ENCODE data around the gene BCAR3. TPM values are rescaled to one million over a fixed set of nuclear protein-coding genes. Genes with fewer than 3 reads are reported as not detected.
A peak's percentile ranks its signal among the peaks of the same experiment; 100 is the strongest.

Gene BCAR3
- polyA plus RNA-seq, 2 of the 4 experiments (the other 2 are of a cell fraction): 31.6 to 33.4 TPM

DNA sequence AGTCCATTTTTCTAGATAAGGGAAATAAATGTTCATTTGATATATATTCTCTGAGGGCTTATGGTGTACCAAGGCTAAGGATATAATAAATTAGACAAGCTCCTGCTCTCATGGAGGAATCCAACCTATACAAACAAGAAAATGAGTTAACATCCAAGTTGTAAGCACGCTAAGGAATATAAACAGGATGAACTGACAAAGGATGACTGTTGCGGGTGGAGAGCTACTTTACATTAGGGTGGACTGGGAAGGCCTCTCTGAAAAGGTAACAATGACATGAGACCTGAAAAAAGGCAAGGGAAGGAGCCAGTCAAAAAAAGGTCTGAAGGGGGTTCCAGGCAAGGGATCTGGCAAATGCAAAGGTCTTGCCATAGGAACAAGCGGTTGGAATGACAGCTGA is 3.1 kb downstream of the BCAR3 start (continued):
- no peak for TF ChIP-seq CTCF (IDR thresholded peaks at IDR 0.05)

DNA sequence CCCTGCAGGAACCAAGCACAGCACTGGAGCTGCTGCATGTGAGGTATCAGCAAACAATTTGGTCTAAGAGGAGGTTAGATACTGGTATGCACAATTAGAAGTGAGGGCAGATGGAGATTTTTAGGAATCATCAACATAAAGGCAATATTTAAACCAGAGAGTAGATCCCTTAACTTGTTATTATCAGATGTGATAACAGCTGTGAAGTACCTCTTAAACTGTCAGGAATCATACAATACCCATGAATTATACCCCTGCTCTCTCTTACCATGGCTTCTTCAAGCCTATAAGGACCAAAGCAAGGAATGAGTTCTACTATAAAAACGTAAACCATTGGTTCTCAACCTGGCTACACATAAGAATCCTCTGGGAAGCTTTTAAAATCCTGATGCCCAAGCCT is 3.9 kb downstream of the BCAR3 start:
- ATAC-seq: no peak
- peaks cover 83% of the 10 kb centered on the region for H3K4me1 ChIP-seq
- CTCF ChIA-PET: interaction anchor here (0.6 to 4.9 kb wide), 4 partner anchors 47 to 167 kb away, joined by 4 to 40 read pairs (median 16); no protein-coding TSS in a partner anchor
- WGBS (ENCODE audit: missing lambda C conversion rate): 58% methylated on average over 1 of the region's 1 CpG
- no peak overlapping the region for H3K4me3 ChIP-seq
- H3K27ac ChIP-seq: peak overlapping the region; percentile 21 to 46; a peak in 4 of 6 replicates
- FAIRE-seq: no peak
- H3K9me3 ChIP-seq: no peaks in the 10 kb centered on the region
- peak overlapping the region; percentile 98 for H3K4me2 ChIP-seq
- POLR2A ChIA-PET: no interaction called here
- no peak for DNase-seq (ENCODE audit: low read depth in 1 of 2, low spot score in 1 of 2)
- TF ChIP-seq NR3C1 (IDR thresholded peaks at IDR 0.05) (no peak), KDM5A (IDR thresholded peaks at IDR 0.05) (no peak)

DNA sequence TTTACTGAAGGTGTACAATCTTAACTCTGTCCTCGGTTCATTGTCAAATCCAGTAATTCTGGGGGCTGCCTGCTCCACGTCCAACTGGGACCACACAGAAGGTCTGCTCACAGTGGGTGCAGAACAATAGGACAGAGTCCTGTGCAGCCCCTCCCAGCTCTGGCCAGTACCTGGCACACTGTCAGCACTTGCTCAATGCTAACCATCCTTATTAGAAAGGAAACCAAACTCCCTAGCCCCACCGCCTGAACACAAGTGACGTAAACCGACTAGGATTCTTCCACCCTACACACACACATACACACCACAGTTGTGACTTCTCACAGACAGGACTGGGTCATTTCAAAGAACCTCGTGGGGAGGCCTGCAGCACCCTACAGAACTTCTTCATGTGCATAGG is 5.2 kb downstream of the BCAR3 start:
- FAIRE-seq (no peak), DNase-seq (ENCODE audit: low read depth in 1 of 2, low spot score in 1 of 2) (no peak), ATAC-seq (no peak)
- 65% methylated on average over 6 of the region's 6 CpGs for WGBS (ENCODE audit: missing lambda C conversion rate)
- Histone ChIP-seq H3K4me1 (peaks cover 89% of the 10 kb centered on the region), H3K27ac (peak overlapping the region in 1 of 2 experiments; percentile 46; a peak in 3 of 6 replicates), H3K4me2 (peak overlapping the region; percentile 98), H3K4me3 (no peak overlapping the region), H3K9me3 (no peaks in the 10 kb centered on the region)
- TF ChIP-seq SMC3 (IDR thresholded peaks at IDR 0.05): no peak
- TF ChIP-seq GATA3 (IDR thresholded peaks at IDR 0.05; ENCODE audit: borderline replicate concordance): no peak
- TF ChIP-seq RNF2 (IDR thresholded peaks at IDR 0.05; ENCODE audit: borderline replicate concordance, low read depth): no peak
- no peak for TF ChIP-seq ATOH8 (CRISPR knock-in tag; IDR thresholded peaks at IDR 0.05; ENCODE audit: low read depth)
- no peak for TF ChIP-seq ZFP36 (IDR thresholded peaks at IDR 0.05; ENCODE audit: borderline replicate concordance, partially characterized antibody)
- no peak for TF ChIP-seq EHF (CRISPR knock-in tag; IDR thresholded peaks at IDR 0.05)
- TF ChIP-seq HDAC2 (IDR thresholded peaks at IDR 0.05): no peak
- no peak for TF ChIP-seq RCOR1 (IDR thresholded peaks at IDR 0.05; ENCODE audit: low read depth, low read length)
- TF ChIP-seq KDM5A (IDR thresholded peaks at IDR 0.05): no peak
- TF ChIP-seq ZC3H11A (IDR thresholded peaks at IDR 0.05): no peak
- no peak for TF ChIP-seq HEYL (CRISPR knock-in tag; IDR thresholded peaks at IDR 0.05)
- ChIA-PET POLR2A (no interaction called here), CTCF (interaction anchor here (1.3 kb wide), 1 partner anchor 138 kb away, joined by 7 read pairs; no protein-coding TSS in a partner anchor)

- Histone ChIP-seq H3K4me1 (peaks cover 94% of the 10 kb centered on the region), H3K4me2 (peak overlapping the region; percentile 98), H3K4me3 (no peak overlapping the region), H3K9me3 (no peaks in the 10 kb centered on the region), H3K27ac (peak overlapping the region; percentile 46 to 47; a peak in 5 of 6 replicates)
- FAIRE-seq (no peak), DNase-seq (ENCODE audit: low read depth in 1 of 2, low spot score in 1 of 2) (no peak), ATAC-seq (no peak; a peak in 1 of 6 replicates)
- WGBS (ENCODE audit: missing lambda C conversion rate): 72% methylated on average over 5 of the region's 5 CpGs
- TF ChIP-seq, protein P1, sequence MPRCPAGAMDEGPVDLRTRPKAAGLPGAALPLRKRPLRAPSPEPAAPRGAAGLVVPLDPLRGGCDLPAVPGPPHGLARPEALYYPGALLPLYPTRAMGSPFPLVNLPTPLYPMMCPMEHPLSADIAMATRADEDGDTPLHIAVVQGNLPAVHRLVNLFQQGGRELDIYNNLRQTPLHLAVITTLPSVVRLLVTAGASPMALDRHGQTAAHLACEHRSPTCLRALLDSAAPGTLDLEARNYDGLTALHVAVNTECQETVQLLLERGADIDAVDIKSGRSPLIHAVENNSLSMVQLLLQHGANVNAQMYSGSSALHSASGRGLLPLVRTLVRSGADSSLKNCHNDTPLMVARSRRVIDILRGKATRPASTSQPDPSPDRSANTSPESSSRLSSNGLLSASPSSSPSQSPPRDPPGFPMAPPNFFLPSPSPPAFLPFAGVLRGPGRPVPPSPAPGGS (IDR thresholded peaks at IDR 0.05): no peak
- no peak for TF ChIP-seq EHF (CRISPR knock-in tag; IDR thresholded peaks at IDR 0.05)
- TF ChIP-seq KDM1A (IDR thresholded peaks at IDR 0.05; ENCODE audit: low read depth): no peak
- TF ChIP-seq CBX8 (IDR thresholded peaks at IDR 0.05): no peak
- no peak for TF ChIP-seq MAFK (IDR thresholded peaks at IDR 0.05; ENCODE audit: partially characterized antibody)
- TF ChIP-seq CHD2 (IDR thresholded peaks at IDR 0.05; ENCODE audit: low read length, partially characterized antibody): no peak
- TF ChIP-seq MAX (IDR thresholded peaks at IDR 0.05): no peak
- TF ChIP-seq, protein P2, sequence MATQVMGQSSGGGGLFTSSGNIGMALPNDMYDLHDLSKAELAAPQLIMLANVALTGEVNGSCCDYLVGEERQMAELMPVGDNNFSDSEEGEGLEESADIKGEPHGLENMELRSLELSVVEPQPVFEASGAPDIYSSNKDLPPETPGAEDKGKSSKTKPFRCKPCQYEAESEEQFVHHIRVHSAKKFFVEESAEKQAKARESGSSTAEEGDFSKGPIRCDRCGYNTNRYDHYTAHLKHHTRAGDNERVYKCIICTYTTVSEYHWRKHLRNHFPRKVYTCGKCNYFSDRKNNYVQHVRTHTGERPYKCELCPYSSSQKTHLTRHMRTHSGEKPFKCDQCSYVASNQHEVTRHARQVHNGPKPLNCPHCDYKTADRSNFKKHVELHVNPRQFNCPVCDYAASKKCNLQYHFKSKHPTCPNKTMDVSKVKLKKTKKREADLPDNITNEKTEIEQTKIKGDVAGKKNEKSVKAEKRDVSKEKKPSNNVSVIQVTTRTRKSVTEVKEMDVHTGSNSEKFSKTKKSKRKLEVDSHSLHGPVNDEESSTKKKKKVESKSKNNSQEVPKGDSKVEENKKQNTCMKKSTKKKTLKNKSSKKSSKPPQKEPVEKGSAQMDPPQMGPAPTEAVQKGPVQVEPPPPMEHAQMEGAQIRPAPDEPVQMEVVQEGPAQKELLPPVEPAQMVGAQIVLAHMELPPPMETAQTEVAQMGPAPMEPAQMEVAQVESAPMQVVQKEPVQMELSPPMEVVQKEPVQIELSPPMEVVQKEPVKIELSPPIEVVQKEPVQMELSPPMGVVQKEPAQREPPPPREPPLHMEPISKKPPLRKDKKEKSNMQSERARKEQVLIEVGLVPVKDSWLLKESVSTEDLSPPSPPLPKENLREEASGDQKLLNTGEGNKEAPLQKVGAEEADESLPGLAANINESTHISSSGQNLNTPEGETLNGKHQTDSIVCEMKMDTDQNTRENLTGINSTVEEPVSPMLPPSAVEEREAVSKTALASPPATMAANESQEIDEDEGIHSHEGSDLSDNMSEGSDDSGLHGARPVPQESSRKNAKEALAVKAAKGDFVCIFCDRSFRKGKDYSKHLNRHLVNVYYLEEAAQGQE (IDR thresholded peaks at IDR 0.05): no peak
- no peak for TF ChIP-seq NFE2L2 (conservative IDR thresholded peaks at IDR 0.05; ENCODE audit: low read length)
- TF ChIP-seq HOXB5 (CRISPR knock-in tag; IDR thresholded peaks at IDR 0.05): no peak
- TF ChIP-seq SMC3 (IDR thresholded peaks at IDR 0.05): no peak
- TF ChIP-seq JUN (IDR thresholded peaks at IDR 0.05): no peak
- ChIA-PET CTCF (interaction anchor here (0.5 to 1.3 kb wide), 3 partner anchors 14 to 169 kb away, joined by 3 to 7 read pairs (median 3); no protein-coding TSS in a partner anchor), POLR2A (no interaction called here)
Observed at GRCh38 chr1:93675931-93676330, 5.7 kb downstream of the BCAR3 start.

Measured in A549 (cell line).